ENCODE measurements around the gene PRSS36.
A peak's percentile ranks its signal among the peaks of the same experiment; 100 is the strongest.
"Not testable (repeated sequence)": the region's sequence is repeated elsewhere in the genome, so short reads cannot be mapped to it uniquely, and the experiment has no call there.

The PRSS36 gene

GRCh38 chr16:31120129-31120528 lies 29.7 kb downstream of the PRSS36 start:
- DNase-seq (ENCODE audit: low spot score) = no peak

GRCh38 chr16:31118223-31119155 lies 31.4 kb downstream of the PRSS36 start:
- no peak for DNase-seq (ENCODE audit: low spot score)

GRCh38 chr16:31117384-31118222 lies 32.3 kb downstream of the PRSS36 start, which contains the start of gene KAT8:
Gene KAT8 (plus strand): TSS chr16:31117664. CDS start chr16:31117682, 18 bp downstream.
- peak; percentile 97 for DNase-seq (ENCODE audit: low spot score)

GRCh38 chr16:31114468-31114867 lies 35.4 kb downstream of the PRSS36 start:
- DNase-seq (ENCODE audit: low spot score) = no peak

- DNase-seq (ENCODE audit: low spot score) = no peak
Measured at GRCh38 chr16:31113121-31114120, 36.4 kb downstream of the PRSS36 start.

GRCh38 chr16:31112711-31113110 lies 37.2 kb downstream of the PRSS36 start:
- no peak for DNase-seq (ENCODE audit: low spot score)

- DNase-seq (ENCODE audit: low spot score) = no peak
Measured at GRCh38 chr16:31111881-31112466, 37.9 kb downstream of the PRSS36 start.

- no peak for DNase-seq (ENCODE audit: low spot score)
Measured at GRCh38 chr16:31110106-31111034, 39.5 kb downstream of the PRSS36 start.

- DNase-seq (ENCODE audit: low spot score) = no peak
Measured at GRCh38 chr16:31109622-31110021, 40.2 kb downstream of the PRSS36 start.

GRCh38 chr16:31108794-31109558 lies 40.9 kb downstream of the PRSS36 start:
- DNase-seq (ENCODE audit: low spot score) = no peak

GRCh38 chr16:31108035-31108793 lies 41.7 kb downstream of the PRSS36 start, which contains the start of gene BCKDK:
Gene BCKDK (plus strand): TSS chr16:31108386. CDS start chr16:31109224, 838 bp downstream.
- peak; percentile 61 for DNase-seq (ENCODE audit: low spot score)

- DNase-seq (ENCODE audit: low spot score) = no peak
Measured at GRCh38 chr16:31107465-31107867, 42.4 kb downstream of the PRSS36 start.

- DNase-seq (ENCODE audit: low spot score) = no peak
Measured at GRCh38 chr16:31106509-31107464, 43.1 kb downstream of the PRSS36 start.

GRCh38 chr16:31105677-31106213 lies 44.1 kb downstream of the PRSS36 start:
- DNase-seq (ENCODE audit: low spot score) = peak; percentile 76

- not testable (repeated sequence) for DNase-seq (ENCODE audit: low spot score)
Measured at GRCh38 chr16:31100876-31101641, 48.8 kb downstream of the PRSS36 start.

Measured in CD4-positive, alpha-beta T cell treated with Interleukin-2 at 100 ng/mL for 4 hours (primary cell).